NOMO-1 (cell line): ENCODE results near the gene NUP210L.
"Not testable (repeated sequence)": the region's sequence is repeated elsewhere in the genome, so short reads cannot be mapped to it uniquely, and the experiment has no call there.

Source experiments
- DNase-seq, 2 experiments: peaks; one replicate each; lab custom pipeline; 2025; ENCODE audit not compliant: unreplicated experiment in 2 of 2; lab: John Stamatoyannopoulos, UW

The NUP210L gene

DNA sequence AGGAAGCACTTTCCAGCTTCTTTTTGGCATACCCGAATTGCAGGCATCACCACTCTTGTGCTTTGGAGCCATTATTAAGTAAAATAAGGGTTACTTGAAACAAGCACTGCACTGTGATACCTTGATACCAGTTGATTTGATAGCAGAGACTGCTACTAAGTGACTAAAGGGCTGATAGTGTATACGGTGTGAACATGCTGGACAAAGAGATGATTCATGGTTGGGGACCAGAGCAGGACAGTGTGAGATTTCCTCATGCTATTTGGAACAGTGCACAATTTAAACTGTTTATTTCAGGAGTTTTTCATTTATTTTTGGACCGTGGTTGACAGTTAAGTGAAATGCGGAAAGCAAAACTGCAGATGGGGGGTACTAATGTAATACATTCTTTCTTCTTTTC is 154.5 kb downstream of the NUP210L start:
- DNase-seq, result no peak

DNA sequence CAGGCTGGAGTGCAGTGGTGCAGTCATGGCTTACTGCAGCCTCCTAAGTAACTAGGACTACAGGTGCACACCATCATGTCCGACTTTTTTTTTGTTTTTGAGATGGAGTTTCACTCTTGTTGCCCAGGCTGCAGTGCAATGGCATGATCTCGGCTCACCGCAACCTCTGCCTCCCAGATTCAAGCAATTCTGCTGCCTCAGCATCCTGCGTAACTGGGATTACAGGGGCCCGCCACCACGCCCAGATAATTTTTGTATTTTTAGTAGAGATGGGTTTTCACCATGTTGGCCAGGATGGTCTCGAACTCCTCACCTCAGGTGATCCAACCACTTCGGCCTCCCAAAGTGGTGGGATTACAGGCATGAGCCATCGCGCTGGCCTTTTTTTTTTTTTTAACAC is 158.0 kb downstream of the NUP210L start:
- not testable (repeated sequence) for DNase-seq

- DNase-seq, result no peak
Measured at GRCh38 chr1:153995640-153996039, 159.2 kb downstream of the NUP210L start.

- no peak for DNase-seq
Measured at GRCh38 chr1:153995202-153995601, 159.7 kb downstream of the NUP210L start.

- DNase-seq, result no peak
Measured at GRCh38 chr1:153991806-153992205, 163.1 kb downstream of the NUP210L start.

DNA sequence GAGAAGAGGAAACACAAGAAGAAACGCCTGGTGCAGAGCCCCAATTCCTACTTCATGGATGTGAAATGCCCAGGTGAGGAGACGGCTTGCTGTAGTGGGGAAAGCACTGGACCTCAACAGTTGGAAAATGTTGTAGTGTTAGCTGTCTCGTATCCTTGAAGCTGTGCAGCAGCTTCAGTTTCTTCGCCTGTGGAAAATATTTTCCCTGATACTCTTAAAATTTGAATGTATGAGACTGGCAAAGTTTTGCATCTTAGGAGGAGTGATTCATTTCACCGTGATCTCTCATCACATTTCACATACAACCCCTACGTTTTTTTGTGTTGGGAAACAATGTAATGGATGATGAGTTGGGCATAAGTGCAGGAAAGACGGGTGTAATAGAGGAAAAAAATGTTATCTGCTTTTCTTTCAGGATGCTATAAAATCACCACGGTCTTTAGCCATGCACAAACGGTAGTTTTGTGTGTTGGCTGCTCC is 163.7 kb downstream of the NUP210L start:
- DNase-seq, result no peak

DNA sequence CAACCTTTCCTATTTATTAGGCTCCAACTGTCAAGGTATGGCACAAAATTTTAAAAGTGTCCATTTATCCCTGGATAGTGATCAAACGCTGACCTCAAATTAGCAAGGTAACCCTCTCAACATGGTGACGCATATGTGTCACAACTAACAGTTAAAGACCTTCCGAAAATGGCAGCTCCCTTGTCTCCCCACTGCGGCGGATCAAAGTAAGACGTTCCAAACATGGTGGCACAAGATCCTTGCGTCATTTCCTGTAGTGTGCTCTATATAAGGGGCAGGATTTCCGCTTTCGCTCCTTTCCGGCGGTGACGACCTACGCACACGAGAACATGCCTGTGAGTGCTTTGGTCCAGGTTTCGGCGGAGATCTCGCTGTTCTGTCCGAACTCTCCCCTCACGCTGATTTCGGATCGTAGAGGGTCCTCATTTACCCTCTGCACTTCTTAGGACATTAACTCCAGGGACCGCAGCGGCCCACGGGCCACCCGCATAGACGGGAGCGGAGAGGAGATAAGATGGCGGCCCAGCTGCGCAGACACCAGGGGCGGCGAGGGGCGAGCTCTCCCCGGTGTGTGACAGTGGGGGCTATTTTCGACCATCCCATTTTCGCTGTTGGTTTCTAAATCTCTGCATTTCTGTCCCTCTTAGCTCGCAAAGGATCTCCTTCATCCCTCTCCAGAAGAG is 164.3 kb downstream of the NUP210L start, which contains the start of gene RPS27:
Gene RPS27, plus strand, starts transcription at position 295 of the 683 bp plus-strand sequence. Its CDS starts 35 bp downstream, at position 330.
- DNase-seq, result peak; percentile 94 to 97

GRCh38 chr1:153987621-153988020 is 167.3 kb downstream of the NUP210L start:
- no peak for DNase-seq

GRCh38 chr1:153985941-153986761 is 168.7 kb downstream of the NUP210L start, which contains the start of gene RAB13:
RAB13 (minus strand) TSS chr1:153986339; CDS start chr1:153986236, 103 bp downstream.
- DNase-seq, result peak; percentile 33 to 48

DNA sequence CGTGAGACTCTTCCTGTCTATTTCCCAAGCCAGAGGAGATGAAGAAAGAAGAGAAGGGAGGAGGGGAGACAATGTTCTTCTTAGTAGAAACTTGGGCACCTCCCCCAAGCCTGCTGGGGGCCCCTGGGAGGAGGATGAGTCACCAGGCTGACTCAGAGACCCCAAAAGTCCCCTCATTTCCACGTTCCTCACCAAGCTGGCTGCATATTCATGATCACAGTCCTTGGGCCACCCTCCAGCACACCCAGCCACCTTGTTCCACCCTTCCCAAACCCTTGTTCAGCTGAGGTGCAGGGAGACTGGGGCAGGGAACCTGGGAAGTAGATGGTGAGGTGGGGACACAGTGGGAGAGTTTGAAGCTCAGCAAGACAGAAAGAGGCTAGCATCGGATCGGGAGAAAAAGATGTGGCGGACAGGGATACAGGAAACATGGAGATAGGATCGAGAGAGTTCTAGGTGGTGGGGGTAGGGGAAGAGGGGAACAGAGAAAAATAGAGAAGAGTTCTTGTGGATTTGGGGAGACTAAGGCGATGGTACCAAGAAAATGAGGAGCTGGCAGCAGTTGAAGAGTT is 169.4 kb downstream of the NUP210L start:
- no peak for DNase-seq

DNA sequence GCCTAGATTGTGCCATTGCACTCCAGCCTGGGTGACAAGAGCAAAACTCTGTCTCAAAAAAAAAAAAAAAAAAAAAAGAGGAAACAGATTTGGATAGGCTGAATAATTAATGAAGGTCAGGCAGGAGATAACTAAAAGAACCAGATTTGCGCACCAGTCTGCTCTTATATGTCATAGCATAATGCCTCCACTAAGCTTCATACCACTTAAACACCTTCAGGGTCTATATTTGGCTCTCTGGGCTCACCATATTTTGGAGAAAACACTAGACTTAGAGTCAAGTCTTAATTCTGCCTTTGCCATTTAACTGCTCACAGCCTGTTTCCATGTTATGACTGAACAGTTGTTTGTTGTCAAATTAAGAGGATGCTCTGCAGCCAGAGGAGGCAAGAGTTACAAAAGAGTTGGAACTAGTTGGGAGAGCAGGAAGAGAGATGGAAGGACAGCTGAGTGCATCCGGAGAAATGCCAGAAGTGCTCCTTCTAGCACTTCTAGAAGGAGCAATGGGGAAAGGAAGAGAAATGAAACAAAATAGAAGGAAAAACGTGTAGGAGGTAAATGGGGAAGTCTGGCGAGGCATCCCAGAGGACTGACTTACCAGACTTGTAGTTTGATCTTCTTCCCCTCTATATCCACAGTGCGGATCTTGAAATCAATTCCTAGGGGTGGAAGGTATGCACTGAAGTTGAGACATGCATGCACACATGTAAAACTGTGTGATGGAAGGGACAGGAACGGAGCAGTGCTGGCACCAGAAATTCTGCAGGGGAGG is 170.6 kb downstream of the NUP210L start:
- DNase-seq, result no peak

DNA sequence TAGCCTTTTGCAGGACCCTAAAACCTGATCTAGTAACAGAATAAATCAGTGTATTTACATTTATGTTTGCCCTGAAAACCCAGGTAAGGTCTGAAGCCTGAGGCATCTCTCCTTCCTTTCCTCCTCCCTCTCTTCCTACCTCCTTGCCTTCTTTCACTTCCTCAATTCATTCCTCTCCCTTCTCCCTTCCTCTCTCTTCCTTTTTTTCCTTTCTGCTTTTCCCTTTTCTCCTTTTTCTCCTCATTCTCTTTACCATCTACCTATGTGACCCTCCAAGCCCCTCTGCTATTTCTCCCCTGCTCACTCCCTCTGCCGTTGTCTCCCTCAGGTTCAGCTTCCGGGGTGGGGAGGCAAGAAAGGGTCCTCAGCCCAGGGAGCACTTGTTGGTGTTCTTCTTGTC is 173.1 kb downstream of the NUP210L start:
- not testable (repeated sequence) for DNase-seq

- DNase-seq, result not testable (repeated sequence)
Measured at GRCh38 chr1:153979091-153979490, 175.8 kb downstream of the NUP210L start.

DNA sequence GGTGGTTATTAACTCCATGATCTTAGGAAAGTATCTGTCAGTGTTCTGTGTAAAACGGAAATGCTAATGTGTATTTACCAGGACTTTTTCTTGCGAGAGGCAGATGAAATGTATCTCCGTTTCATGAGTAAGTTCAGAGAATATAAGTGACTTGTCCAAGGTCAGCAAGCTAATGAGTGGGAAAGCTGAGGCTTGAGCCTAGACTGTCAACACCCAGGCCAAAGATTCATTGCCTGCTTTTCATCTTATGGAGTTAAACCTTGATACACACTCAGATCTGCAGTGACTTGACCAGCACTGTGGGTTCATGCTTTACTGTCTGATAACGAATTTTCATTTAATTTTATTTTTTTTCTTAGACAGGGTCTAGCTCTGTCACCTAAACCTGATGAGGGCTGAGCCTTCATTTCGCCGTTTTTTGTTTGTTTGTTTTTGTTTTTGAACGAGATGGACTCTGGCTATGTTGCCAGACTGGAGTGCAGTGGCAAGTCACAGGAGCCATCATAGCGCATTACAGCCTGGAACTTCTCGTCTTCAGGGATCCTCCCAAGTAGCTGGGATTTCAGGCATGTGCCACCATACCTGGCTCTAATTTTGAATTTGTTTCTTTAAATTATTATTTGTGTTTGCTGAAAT is 176.5 kb downstream of the NUP210L start:
- DNase-seq, result no peak

DNA sequence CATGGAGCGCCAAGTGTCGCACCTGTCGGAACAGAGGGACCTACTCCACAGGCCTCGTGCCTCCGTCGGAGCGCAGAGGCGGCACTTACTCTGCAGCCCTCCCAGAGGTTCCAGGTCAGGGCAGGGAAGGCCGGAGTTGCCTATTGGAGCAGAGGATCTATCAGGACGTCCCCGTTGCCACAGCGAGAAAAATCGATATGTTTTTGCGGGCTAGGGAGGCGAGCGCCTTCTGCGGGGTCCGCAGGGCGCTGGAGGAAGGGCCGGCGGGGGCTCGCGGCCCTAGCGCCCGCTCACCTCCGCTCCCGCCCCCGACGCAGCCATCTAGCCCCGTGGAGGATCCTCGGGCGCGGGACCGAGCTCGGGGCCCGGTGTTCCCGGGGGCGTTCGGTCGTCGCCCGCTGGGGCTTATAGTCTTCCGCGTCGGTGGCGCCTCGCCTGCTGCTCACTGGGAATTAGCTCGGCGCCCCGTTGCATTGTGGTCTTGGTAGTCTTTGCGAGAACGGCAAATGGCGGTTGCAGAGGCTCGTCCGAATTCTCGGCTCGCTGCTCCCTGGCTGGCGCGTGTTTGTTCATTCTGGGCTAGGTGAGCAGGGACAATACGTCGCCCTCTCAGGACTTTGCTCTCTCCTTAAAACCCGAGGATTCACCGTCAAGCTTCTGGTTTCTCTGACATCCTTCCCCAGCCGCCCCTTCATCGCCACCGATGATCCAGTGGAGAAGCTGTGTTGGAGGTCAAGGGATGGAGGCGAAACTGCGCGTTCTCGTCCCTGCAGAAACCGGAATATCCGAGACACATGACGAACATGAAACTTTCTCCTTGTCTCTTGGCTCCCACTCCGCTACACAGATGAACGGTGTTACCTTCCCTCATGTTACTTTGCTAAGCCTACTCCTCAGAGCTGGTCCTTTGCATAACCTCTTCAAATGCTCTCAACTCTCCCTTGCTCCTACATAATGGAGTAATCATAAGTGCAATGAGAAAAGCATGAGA is 177.3 kb downstream of the NUP210L start, which contains the start of gene JTB:
Gene JTB, minus strand, starts transcription at position 425 of the 991 bp plus-strand sequence. Its CDS starts 422 bp downstream, at position 3.
- DNase-seq, result peak; percentile 56 to 86

DNA sequence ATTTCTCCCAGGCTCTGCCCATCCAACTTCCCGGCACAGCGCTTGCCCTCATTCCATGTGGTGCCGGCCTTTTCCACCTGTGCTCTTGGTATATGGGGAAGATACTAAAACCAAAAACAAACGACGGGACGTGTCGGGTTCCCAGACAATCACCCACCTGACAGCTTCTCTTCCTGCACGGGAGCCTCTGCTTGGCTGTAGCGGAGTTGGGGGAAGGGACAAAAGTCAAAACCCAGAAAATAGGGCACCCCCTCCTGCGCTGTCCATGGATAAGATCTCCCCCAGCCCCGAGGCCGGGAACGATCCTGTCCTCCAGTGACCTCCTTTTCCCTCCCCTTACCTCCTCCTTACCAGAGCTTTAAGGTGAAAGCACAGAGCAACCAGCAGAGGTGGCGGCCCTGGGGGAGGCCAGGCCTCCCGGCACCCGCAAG is 178.0 kb downstream of the NUP210L start:
- DNase-seq, result no peak

DNA sequence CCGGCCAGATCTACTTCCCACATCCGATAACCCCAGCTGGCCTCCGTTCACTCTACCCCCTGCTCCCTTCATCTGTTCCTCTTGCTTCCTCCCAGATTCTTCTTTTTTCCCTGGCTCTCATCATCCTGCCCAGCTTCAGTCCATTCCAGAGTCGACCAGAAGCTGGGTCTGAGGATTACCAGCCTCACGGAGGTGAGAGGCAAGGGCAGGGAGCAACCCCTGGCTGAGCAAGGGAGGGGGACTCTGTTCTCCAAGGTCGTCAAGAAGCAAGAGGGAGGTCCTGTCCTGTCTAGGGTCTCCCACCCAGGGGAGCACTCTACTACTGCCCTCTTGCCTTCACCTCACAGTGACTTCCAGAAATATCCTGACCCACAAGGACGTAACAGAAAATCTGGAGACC is 181.3 kb downstream of the NUP210L start:
- DNase-seq, result no peak

DNA sequence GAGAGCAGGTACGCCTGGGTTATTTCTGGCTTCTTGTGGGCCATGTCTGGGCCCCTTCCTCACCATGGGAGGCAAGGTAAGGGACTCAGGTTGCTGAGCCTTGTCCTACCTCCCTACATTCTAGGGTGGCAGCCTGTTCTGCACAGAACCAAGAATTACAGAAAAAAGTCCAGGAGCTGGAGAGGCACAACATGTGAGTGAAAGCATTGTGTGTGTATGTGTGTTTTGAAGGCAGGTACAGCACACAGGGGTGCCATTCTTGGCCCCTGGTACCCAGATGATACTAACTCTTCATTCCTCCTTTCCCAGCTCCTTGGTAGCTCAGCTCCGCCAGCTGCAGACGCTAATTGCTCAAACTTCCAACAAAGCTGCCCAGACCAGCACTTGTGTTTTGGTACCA is 181.8 kb downstream of the NUP210L start:
- no peak for DNase-seq

- DNase-seq, result no peak
Measured at GRCh38 chr1:153970346-153970745, 184.5 kb downstream of the NUP210L start.
